Colon (tissue), 2 donors: Measurements from ENCODE around the gene ADRA2B.

ENCODE experiments used
- FAIRE-seq: peaks from 2 replicates; lab custom pipeline; 2012; peaks lifted over from hg19 to GRCh38; lab: Jason Lieb, UNC
- donor health status: control.
- donor health status: control.

Gene ADRA2B

DNA sequence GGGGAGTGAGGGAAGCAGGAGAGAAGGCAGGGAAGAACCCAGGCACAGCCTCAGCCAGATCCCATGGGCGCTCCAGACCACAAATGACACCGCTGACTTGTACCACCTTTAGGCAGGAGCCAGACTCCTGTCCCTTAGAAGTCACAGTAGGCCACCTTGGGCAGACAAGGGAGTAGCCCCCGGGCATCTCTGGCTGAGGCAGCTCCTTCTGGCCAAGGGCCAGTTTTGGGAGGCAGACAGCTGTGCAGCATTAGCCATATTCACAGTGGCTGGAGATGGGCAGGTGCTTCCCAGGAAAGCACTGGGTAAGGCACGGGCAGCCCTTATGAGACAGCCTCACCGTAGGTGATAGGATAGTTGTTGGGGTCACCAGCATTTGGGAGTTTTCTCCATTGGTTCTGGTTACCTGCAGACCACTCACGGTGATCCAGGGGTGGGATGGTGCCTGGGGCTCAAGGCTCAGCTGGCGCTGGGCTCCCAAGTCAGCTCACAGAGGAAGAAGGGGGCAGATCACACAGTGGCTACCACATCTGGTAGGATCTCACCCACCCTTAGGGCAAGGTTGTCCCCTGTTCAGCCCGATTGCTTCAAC, 19.9 kb upstream of the ADRA2B start:
- no peak for FAIRE-seq

DNA sequence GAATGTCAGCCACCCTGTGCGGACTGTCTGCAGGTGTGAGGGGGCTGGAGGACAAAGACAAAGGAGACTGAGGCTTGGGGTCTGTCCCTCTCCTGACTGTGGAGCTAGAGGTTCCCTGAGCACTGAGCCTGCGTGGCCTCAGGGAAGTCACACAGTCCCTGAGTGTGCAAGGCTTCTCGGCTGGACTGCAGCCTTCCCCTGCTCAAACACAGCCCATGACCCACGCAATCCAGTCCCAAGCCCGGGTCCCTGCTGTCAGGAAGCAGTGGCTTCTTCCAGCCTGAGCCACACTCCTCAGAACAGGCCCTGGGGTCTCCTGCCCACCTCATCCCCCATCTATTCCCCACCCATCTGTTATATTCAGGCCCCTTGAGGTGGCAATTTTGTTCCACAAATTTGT, 19.2 kb upstream of the ADRA2B start:
- FAIRE-seq = no peak

GRCh38 chr2:96135171-96135570, 18.8 kb upstream of the ADRA2B start:
- no peak for FAIRE-seq

DNA sequence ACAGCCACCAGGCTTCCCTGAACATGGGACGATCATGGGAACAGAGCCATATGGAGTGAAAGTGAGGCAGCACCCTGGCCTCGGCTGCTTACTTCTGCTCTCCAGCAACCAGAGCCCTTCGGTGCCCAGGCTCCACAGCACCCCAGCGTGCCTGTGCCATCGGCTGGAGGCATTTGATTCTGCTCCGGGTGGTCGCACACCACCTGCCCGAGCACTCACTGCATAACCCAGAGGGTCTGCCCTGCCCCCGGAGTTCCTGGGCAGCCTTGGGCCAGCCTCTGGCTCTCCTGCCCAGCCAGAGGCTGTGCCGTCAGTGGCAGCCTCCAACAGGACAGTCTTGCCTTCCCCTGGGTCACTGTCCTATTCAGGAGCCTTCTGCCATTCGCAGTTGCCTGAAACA, 18.1 kb upstream of the ADRA2B start:
- no peak for FAIRE-seq

DNA sequence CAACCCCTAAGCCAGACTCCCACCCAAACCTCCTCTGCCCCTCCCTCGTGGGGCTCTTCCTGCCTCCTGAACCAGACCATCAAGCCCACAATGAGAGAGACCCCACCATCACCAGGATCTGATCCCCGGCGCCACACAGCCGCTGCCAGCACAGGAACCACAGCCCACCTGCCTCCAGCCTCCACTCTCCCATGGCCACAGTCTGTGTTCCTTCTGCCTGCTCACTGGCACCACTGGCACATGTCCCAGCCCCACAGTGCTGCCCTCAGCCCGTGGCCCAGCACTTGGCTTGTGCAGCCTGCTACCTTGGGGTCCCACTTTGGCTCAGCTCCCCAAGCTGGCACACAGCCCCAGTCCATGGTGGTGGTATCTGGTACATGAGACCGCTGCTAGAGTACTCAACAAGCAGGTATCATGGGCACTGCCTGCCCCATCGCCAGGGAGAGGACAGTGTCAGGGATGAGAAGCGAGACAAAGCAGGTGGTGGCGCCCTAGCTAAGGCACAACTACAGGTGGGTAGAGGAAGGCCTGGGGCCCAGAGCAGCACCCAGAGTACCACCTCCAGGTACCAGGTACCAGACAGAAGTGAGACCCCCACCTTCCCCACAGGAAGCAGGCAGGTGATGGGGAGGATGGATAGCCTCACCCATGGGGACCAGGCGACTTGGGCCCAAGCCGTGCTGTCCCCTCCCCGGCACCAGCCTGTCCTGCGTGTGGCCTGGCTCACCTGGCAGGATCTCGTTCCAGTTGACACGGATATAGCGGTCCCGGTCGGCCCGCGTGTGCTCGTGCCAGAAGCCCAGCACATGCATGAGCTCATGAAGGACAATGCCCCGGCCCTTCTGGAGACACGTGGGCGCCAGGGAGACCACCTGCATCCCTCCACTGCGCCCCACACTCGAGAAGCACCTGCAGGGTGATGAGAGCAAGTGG, 15.7 kb upstream of the ADRA2B start:
- no peak for FAIRE-seq

- FAIRE-seq = no peak
Observed at GRCh38 chr2:96131152-96131812, 14.9 kb upstream of the ADRA2B start.

GRCh38 chr2:96130483-96130882, 14.1 kb upstream of the ADRA2B start:
- no peak for FAIRE-seq

DNA sequence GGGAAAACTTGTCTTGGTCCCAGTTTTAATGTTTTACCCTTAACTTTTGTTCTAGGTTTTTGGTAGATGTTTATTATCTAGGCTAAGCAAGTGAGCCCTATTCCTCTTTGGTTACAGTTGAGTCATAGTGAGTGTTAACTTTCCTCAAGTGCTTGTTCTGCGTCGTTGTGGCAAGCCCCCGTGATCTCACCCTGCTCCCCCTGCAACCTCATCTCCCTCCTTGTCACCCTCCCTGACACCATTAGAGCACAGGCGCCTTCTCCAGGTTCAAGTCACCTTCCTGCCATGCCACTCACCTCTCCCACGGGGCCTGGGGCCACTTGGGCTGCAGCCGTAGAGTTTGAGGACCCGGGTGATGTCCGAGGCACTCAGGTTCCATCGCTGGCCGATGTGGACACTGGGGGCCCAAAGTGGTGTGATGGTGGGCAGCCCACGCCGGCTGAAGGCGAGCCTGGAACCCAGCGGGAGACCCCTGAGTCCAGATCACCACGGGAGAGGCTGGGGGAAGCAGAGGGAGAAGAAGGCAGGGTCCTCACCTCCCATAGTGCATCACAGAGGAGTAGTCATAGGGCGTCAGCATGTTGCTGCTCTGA, 13.3 kb upstream of the ADRA2B start:
- FAIRE-seq = no peak

DNA sequence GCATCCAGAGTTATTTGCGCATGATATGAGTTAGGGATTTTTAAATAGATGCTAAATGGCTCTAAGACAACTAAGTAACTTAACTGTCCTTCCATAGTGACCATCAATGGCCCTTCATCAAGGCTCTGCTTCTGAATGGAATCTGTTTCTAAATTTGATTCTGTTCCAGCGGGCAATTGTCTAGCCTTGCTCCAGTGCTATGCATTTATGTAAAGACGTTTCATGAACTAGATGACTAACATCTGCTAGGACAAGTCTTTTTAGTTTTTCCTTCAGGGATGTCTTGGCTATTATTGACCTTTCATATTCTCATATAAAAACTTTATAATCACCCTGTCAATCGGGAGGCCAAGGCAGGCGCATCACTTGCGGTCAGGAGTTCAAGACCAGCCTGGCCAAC, 12.1 kb upstream of the ADRA2B start:
- no peak for FAIRE-seq

DNA sequence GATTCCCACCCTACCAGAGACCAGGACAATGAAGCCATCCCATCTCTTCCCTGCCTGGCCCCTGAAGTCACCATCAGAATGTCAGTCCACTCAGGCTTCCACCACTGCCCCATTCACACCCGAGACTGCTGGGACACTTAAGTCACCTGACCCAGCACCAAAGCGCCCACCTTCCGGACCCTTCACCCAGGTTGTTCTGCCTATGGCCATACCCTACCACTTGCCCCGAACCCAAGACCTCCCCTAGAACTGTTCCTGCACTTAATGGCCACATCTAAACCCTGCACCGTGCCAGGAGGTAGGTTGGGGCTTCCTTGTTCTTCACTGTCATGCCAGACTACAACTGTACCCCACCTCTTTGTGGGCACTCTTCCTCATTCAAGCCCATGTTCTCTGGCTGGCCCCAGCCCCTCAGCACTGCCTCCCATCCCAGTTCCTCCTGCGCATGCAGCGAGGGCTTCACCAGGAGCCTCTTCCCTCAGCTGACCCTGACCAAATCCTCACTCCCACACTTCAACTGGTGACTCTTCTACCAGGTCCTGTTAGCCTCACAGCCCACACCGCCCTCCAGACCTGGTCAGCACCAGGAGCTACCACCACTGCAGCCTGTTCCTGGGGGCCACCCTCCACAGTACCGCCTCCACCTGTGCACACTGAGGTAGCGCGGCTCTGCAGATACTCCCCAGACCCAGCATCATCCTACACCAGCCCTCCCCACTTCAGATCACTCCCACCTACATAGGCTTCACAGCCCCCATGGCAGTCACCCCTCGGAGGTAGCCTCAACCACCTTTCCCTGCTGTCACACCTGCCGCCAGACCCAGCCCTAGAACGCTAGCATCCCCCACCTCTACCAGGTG, 8.3 kb upstream of the ADRA2B start:
- FAIRE-seq = no peak

DNA sequence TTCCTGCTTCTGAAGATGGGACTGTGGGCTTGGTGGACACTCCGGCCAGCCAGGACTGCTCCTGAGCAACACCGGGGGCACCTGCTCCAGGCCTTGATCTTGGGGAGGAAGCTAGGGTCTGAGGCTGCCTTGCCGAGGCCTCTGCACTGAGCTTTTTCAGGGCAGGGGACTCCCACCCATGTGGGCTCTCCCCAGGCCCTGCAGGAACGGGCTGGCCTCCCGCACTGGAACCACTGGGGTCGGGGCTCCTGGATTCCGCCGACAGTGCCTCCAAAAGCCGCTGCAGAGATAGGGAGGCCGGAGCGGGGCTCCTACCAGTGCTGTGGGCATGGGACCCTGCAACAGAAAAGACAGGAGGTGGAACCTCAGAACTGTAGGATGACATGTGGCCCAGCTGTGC, 7.6 kb upstream of the ADRA2B start:
- FAIRE-seq = no peak

GRCh38 chr2:96123290-96123689, 6.9 kb upstream of the ADRA2B start:
- no peak for FAIRE-seq

GRCh38 chr2:96122391-96122790, 6.0 kb upstream of the ADRA2B start:
- no peak for FAIRE-seq

DNA sequence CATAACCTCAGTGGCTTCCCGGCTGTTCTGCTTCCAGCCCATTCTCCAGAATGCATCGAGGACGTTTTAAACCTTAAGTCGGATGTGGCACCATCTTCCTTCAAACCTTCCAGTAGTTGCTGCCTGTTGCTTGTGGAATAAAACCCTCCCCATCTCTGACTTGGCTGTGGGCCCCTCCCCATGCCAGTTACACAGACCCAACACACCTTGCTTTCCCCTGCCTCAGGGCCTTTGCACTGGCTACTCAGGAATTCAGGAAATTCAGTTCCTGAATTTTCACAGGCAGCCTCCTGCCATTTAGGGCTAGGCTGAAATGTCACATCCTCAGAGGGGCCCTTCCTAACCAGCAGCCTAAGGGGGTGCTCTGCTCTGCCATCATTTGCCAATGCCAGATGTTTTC, 5.0 kb upstream of the ADRA2B start:
- no peak for FAIRE-seq

GRCh38 chr2:96120991-96121390, 4.6 kb upstream of the ADRA2B start:
- no peak for FAIRE-seq

GRCh38 chr2:96120091-96120720, 3.8 kb upstream of the ADRA2B start:
- FAIRE-seq = no peak

DNA sequence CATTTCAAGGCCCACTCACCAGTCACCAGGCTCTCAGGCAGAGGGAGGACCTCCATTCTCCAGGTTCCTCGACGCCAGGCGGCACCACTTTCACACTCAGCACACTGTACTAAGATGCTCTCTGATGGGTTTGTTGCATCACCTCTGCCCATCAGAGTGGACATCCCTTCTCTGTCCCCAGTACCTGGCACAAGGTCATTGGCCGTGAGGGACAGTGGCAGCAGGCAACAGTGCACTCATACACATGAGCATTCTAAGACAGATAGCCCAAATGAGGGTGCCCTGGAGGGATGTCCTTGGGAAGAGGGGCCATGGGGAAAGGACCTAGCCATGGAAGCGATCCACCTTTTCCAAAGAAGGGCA, 3.0 kb upstream of the ADRA2B start:
- no peak for FAIRE-seq

- FAIRE-seq = no peak
Observed at GRCh38 chr2:96118698-96119388, 2.5 kb upstream of the ADRA2B start.

DNA sequence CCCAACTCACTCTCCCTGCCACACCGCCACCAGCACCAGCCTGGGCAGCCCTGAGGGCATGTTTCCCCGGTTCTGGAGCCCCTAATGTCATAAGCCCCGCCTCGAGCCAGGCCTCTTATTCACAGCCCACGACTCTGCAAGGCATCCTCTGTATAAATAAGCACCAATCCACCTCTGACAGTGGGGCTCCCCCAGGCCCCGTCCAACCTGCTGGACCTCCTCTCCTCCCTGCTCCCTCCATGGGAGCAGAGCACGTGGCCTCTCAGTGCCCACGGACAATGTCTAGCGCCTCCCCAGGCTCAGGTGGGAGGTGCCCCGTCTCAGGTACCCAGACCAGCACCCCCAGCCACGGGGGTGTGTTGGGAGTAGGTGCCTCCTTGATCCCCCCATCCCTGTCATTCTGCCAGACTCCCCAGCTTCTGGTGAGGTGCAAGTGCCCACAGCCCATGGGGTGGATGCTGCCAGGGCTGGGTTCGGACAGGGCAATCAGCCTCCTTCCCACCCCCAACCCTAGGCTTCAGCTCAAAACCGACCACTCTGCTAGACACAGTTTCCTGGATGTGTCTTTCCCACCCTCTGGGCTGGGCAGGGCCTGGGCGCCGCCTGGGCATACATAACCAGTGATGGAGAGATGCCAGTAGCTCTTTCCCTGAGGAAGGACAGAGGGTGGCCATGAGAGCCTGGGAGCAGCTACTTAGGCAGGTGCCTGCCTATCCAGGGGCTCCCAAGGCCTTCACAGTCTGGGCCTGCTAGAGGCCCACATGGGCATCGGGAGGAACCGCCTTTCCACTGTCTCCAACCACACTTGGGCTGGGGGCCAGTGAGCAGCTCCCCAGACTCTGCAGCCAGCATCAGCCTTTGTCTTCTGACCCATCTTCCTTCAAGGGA, 1.6 kb upstream of the ADRA2B start:
- no peak for FAIRE-seq
